Middle frontal gyrus (tissue), 1 donor: Measurements from ENCODE around the gene DPP4.
A peak's percentile ranks its signal among the peaks of the same experiment; 100 is the strongest.
"Not testable (repeated sequence)": the region's sequence is repeated elsewhere in the genome, so short reads cannot be mapped to it uniquely, and the experiment has no call there.

ENCODE experiments used
- DNase-seq: peaks from one replicate; pipeline ENCODE4 v3.0.0-alpha.2; 2015; ENCODE audit warnings: low spot score; ENCODE audit errors: extremely low spot score

The DPP4 gene

GRCh38 chr2:162058973-162059668, 14.9 kb downstream of the DPP4 start:
- DNase-seq, result no peak

- DNase-seq, result no peak
Observed at GRCh38 chr2:162057426-162057825, 16.6 kb downstream of the DPP4 start.

GRCh38 chr2:162056796-162057399, 17.1 kb downstream of the DPP4 start:
- DNase-seq, result no peak

- DNase-seq, result no peak
Observed at GRCh38 chr2:162053808-162054155, 20.2 kb downstream of the DPP4 start.

- DNase-seq, result no peak
Observed at GRCh38 chr2:162053066-162053807, 20.8 kb downstream of the DPP4 start.

GRCh38 chr2:162050513-162050961, 23.5 kb downstream of the DPP4 start:
- no peak for DNase-seq

GRCh38 chr2:162049089-162049488, 24.9 kb downstream of the DPP4 start:
- not testable (repeated sequence) for DNase-seq

GRCh38 chr2:162044586-162044985, 29.4 kb downstream of the DPP4 start:
- no peak for DNase-seq

GRCh38 chr2:162043132-162043531, 30.9 kb downstream of the DPP4 start:
- DNase-seq, result no peak

GRCh38 chr2:162041485-162041884, 32.5 kb downstream of the DPP4 start:
- DNase-seq, result no peak

GRCh38 chr2:162038725-162039124, 35.3 kb downstream of the DPP4 start:
- DNase-seq, result no peak

- DNase-seq, result no peak
Observed at GRCh38 chr2:162037886-162038285, 36.1 kb downstream of the DPP4 start.

- no peak for DNase-seq
Observed at GRCh38 chr2:162037028-162037795, 36.8 kb downstream of the DPP4 start.

- DNase-seq, result no peak
Observed at GRCh38 chr2:162035981-162036380, 38.0 kb downstream of the DPP4 start.

GRCh38 chr2:162030363-162031190, 43.4 kb downstream of the DPP4 start:
- DNase-seq, result no peak

GRCh38 chr2:162029287-162029901, 44.6 kb downstream of the DPP4 start:
- DNase-seq, result peak; percentile 55

- no peak for DNase-seq
Observed at GRCh38 chr2:162028511-162028910, 45.5 kb downstream of the DPP4 start.

GRCh38 chr2:162025121-162025911, 48.7 kb downstream of the DPP4 start:
- DNase-seq, result no peak

- no peak for DNase-seq
Observed at GRCh38 chr2:162022290-162022945, 51.6 kb downstream of the DPP4 start.
